HCT116 (cell line): ENCODE measurements around the gene CCDC9B. TPM values are rescaled to one million over a fixed set of nuclear protein-coding genes. Genes with fewer than 3 reads are reported as not detected.

Experiments used
- ATAC-seq: fragments of 200-7000 bp; cut with Tn5 transposase; 2 replicates; pipeline ENCODE4 v1.9.1; 2020; ENCODE audit warnings: mild to moderate bottlenecking, moderate library complexity
- BruUV-seq: library from RNA; stranded (reverse); fragments of 400-500 nt; replicated peaks from 2 replicates; lab custom pipeline; 2021; lab: Mats Ljungman, UMichigan
- CTCF ChIA-PET: fragments of 300-600 bp; sonication (Branson Sonifier 250); formaldehyde crosslinking; loops from one replicate; lab custom pipeline; 2021; ENCODE audit warnings: antibody characterized with exemption; lab: Charles Lee
- POLR2A ChIA-PET: fragments of 300-600, 350-600 bp; sonication (Branson Sonifier 250); formaldehyde crosslinking; loops from one replicate; lab custom pipeline; 2021; ENCODE audit warnings: antibody characterized with exemption; lab: Charles Lee
- RAD21 ChIA-PET, 2 experiments: fragments of 300-600 bp; sonication (Branson Sonifier 250); formaldehyde crosslinking; loops; one replicate each; lab custom pipeline; 2023; ENCODE audit warnings: low total read pairs in 2 of 2; ENCODE audit not compliant: uncharacterized antibody in 2 of 2, unreplicated experiment in 2 of 2, low non-redundant PET in 1 of 2; lab: Charles Lee
- DNase-seq: peaks from one replicate; pipeline ENCODE4 v3.0.0-alpha.2; 2010; ENCODE audit warnings: low read depth, low spot score
- H2AFZ ChIP-seq: fragments of 200-600 bp; shearing (Covaris generic), sonication (generic); 2 replicates; pipeline ENCODE4 v1.6.1; 2017; ENCODE audit warnings: low read depth, mixed run types, mixed read lengths, antibody characterized with exemption, low read length; ENCODE audit not compliant: poor library complexity, severe bottlenecking
- H3K27ac ChIP-seq: 2 replicates; pipeline ENCODE4 v1.5.1; 2012; ENCODE audit warnings: low read depth, low read length
- H3K27me3 ChIP-seq: fragments of 200-600 bp; sonication (generic); 2 replicates; pipeline ENCODE4 v1.6.1; 2016; ENCODE audit warnings: mixed run types, low read length, mixed read lengths; ENCODE audit not compliant: insufficient read depth
- H3K36me3 ChIP-seq, 2 experiments: fragments of 200-500 bp in 1 of 2; fragments of 200-600 bp in 1 of 2; sonication (Bioruptor generic) in 1 of 2; sonication (generic) in 1 of 2; 2 replicates each; pipeline versions ENCODE4 v1.5.1 to v1.6.1; 2014 to 2016; ENCODE audit warnings: low read length in 2 of 2, inconsistent platforms in 1 of 2, mixed read lengths in 1 of 2, mixed run types in 1 of 2; ENCODE audit not compliant: insufficient read depth in 2 of 2, control insufficient read depth in 1 of 2
- H3K4me1 ChIP-seq, 2 experiments: fragments of 200-600 bp in 1 of 2; sonication (generic) in 1 of 2; 2 replicates each; pipeline versions ENCODE4 v1.5.1 to v1.6.1; 2012 to 2017; ENCODE audit warnings: low read length in 2 of 2, inconsistent platforms in 1 of 2, mild to moderate bottlenecking in 1 of 2, mixed read lengths in 1 of 2, mixed run types in 1 of 2, moderate library complexity in 1 of 2; ENCODE audit not compliant: insufficient read depth in 2 of 2, control insufficient read depth in 1 of 2
- H3K4me2 ChIP-seq: fragments of 200-600 bp; sonication (generic); 2 replicates; pipeline ENCODE4 v1.6.1; 2017; ENCODE audit warnings: mixed run types, low read length, mixed read lengths
- H3K4me3 ChIP-seq, 2 experiments: fragments of 200-600 bp in 1 of 2; sonication (generic) in 1 of 2; replicated peaks in 1 of 2; 2 replicates each; pipeline ENCODE4 v1.5.1; 2011 to 2016; ENCODE audit warnings: low read length in 2 of 2, control low read depth in 1 of 2, low read depth in 1 of 2, mild to moderate bottlenecking in 1 of 2, mixed read lengths in 1 of 2, mixed run types in 1 of 2
- H3K79me2 ChIP-seq: fragments of 200-600 bp; sonication (generic); 2 replicates; pipeline ENCODE4 v1.6.1; 2017; ENCODE audit warnings: mild to moderate bottlenecking, mixed run types, low read length, moderate library complexity, mixed read lengths; ENCODE audit not compliant: insufficient read depth
- H3K9ac ChIP-seq: fragments of 200-600 bp; sonication (generic); 2 replicates; pipeline ENCODE4 v1.6.1; 2016; ENCODE audit warnings: low read length, mixed read lengths
- H3K9me2 ChIP-seq: fragments of 200-600 bp; sonication (generic), shearing (Covaris generic); 2 replicates; pipeline ENCODE4 v1.6.1; 2017; ENCODE audit warnings: mixed run types, mild to moderate bottlenecking, moderate library complexity; ENCODE audit not compliant: insufficient read depth
- H3K9me3 ChIP-seq, 2 experiments: fragments of 200-500 bp in 1 of 2; fragments of 200-600 bp in 1 of 2; sonication (Bioruptor generic) in 1 of 2; sonication (generic) in 1 of 2; 2 replicates each; pipeline ENCODE4 v1.6.1; 2014 to 2017; ENCODE audit warnings: low read length in 2 of 2, mixed read lengths in 2 of 2, inconsistent platforms in 1 of 2, low read depth in 1 of 2, mild to moderate bottlenecking in 1 of 2, mixed run types in 1 of 2, moderate library complexity in 1 of 2; ENCODE audit not compliant: control insufficient read depth in 1 of 2, insufficient read depth in 1 of 2
- H4K20me1 ChIP-seq: fragments of 200-600 bp; sonication (generic), shearing (Covaris generic); 2 replicates; pipeline ENCODE4 v1.6.1; 2017; ENCODE audit warnings: mixed run types, mild to moderate bottlenecking, moderate library complexity; ENCODE audit not compliant: insufficient read depth
- CBX3 ChIP-seq: IDR thresholded peaks from 2 replicates; pipeline ENCODE4 v1.6.1; 2012; ENCODE audit warnings: low read depth
- CEBPB ChIP-seq: IDR thresholded peaks from 2 replicates; pipeline ENCODE4 v1.6.1; 2012; ENCODE audit warnings: low read depth
- EZH2 ChIP-seq: fragments of 200-600 bp; sonication (generic); IDR thresholded peaks from 2 replicates; pipeline ENCODE4 v1.6.1; 2017; ENCODE audit warnings: antibody characterized with exemption, mixed run types
- EZH2phosphoT487 ChIP-seq: fragments of 200-600 bp; IDR thresholded peaks from 2 replicates; pipeline ENCODE4 v1.6.1; 2018; ENCODE audit warnings: antibody characterized with exemption, borderline replicate concordance
- JUND ChIP-seq: IDR thresholded peaks from 2 replicates; pipeline ENCODE4 v1.6.1; 2012
- POLR2AphosphoS5 ChIP-seq: IDR thresholded peaks from 2 replicates; pipeline ENCODE4 v1.6.1; 2011; ENCODE audit warnings: mild to moderate bottlenecking, low read depth, low read length, moderate library complexity
- RAD21 ChIP-seq: IDR thresholded peaks from 2 replicates; pipeline ENCODE4 v1.6.1; 2012; ENCODE audit warnings: low read depth, mild to moderate bottlenecking
- SIN3A ChIP-seq: IDR thresholded peaks from 2 replicates; pipeline ENCODE4 v1.6.1; 2012; ENCODE audit warnings: low read depth
- SP1 ChIP-seq: IDR thresholded peaks from 2 replicates; pipeline ENCODE4 v1.6.1; 2012; ENCODE audit warnings: low read depth
- TCF7L2 ChIP-seq: IDR thresholded peaks from 2 replicates; pipeline ENCODE4 v1.7.0; 2011; ENCODE audit warnings: borderline replicate concordance, inconsistent platforms; ENCODE audit not compliant: insufficient read depth, insufficient read length; ENCODE audit errors: extremely low read depth
- ZNF274 ChIP-seq: fragments of 200-500 bp; sonication (Bioruptor generic); IDR thresholded peaks from 2 replicates; pipeline ENCODE4 v1.6.1; 2014; ENCODE audit warnings: mild to moderate bottlenecking, low read depth, low read length, inconsistent platforms
- intact Hi-C: fragments of 100-400 bp; cut with micrococcal nuclease; formaldehyde crosslinking; loops from 2 replicates; pipeline ENCODE4 v1.10.0; 2022
- total RNA-seq: library from RNA; stranded (reverse); gene quantifications from one replicate; pipeline ENCODE4 v1.2.1, GENCODE V29; 2021; ENCODE audit not compliant: unreplicated experiment
- TF ChIP-seq, protein P1 (sequence below), 3 experiments: fragments of 200-600 bp in 1 of 3; sonication (generic) in 1 of 3; IDR thresholded peaks in 2 of 3; conservative IDR thresholded peaks in 1 of 3; 2 replicates each; pipeline ENCODE4 v1.5.1; 2012 to 2017; ENCODE audit warnings: low read depth in 2 of 3, low read length in 2 of 3, antibody characterized with exemption in 1 of 3, borderline replicate concordance in 1 of 3, control low read depth in 1 of 3, mild to moderate bottlenecking in 1 of 3, mixed read lengths in 1 of 3, mixed run types in 1 of 3, moderate library complexity in 1 of 3; ENCODE audit not compliant: insufficient read depth in 1 of 3

Gene CCDC9B
- total RNA-seq, 1 experiment from 2014 or later, result 15.6 TPM

DNA sequence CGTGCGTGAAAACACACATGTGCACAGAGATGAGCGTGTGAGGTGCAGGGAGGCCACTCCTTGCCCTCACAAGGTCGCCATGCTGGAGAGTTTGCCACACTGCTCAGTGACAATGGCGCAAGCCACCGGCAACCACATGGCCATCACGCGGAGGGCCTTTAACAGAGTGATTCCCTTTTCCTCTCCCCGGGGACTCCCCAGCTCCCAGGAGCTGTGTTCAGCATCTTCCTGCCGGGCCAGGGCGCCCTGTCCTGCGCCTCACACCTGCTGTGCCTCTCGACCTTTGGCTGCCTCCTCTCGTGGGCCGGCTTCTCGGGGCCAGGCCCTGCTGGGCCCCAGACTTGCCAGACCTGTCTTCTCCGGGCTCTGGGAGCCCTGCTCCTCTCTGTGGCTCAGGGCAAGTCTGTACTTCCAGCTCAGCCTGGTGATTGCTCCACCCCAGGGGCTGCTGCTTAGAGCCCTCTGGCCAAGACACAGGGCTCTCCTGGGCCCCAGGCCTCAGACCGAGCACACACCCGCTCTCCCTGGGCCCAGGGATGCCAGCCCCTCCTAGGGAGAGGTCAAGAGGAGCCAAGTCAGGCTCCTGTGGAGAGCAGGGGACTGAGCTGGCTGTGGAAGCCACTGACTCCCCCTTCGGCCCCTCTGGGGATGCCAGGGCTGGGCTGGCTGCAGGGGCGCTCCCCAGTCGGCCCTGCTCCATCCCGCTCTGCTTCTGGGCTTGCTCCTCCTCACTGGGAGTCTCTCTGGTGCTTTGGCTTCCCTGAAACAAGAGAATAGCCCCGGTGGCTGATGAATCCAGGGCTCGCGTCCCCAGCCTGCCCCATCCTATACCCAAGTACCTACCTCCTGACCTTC, 5.6 kb downstream of the CCDC9B start:
- Histone ChIP-seq H3K27me3 (no peaks in the 10 kb centered on the region), H3K9me3 (no peaks in the 10 kb centered on the region), H3K4me3 (no peak overlapping the region), H2AFZ (no peak overlapping the region), H3K79me2 (peaks cover 5% of the 10 kb centered on the region; the same call in 1 of the 2 replicates), H3K9me2 (no peaks in the 10 kb centered on the region), H3K4me1 (peaks cover 28 to 31% of the 10 kb centered on the region in 2 experiments), H3K4me2 (no peak overlapping the region), H3K27ac (no peak overlapping the region), H4K20me1 (no peaks in the 10 kb centered on the region), H3K9ac (no peak overlapping the region), H3K36me3 (peaks cover 0 to 7% of the 10 kb centered on the region in 2 experiments; a peak in 1 of 4 replicates)
- no TSS peak for BruUV-seq
- intact Hi-C loops, result no loop called here
- ChIA-PET CTCF (no interaction called here), POLR2A (no interaction called here), RAD21 (no interaction called here)
- DNase-seq (no peak), ATAC-seq (no peak)
- no peak for TF ChIP-seq CEBPB
- no peak for TF ChIP-seq SIN3A
- TF ChIP-seq ZNF274, result no peak
- TF ChIP-seq, protein P1, sequence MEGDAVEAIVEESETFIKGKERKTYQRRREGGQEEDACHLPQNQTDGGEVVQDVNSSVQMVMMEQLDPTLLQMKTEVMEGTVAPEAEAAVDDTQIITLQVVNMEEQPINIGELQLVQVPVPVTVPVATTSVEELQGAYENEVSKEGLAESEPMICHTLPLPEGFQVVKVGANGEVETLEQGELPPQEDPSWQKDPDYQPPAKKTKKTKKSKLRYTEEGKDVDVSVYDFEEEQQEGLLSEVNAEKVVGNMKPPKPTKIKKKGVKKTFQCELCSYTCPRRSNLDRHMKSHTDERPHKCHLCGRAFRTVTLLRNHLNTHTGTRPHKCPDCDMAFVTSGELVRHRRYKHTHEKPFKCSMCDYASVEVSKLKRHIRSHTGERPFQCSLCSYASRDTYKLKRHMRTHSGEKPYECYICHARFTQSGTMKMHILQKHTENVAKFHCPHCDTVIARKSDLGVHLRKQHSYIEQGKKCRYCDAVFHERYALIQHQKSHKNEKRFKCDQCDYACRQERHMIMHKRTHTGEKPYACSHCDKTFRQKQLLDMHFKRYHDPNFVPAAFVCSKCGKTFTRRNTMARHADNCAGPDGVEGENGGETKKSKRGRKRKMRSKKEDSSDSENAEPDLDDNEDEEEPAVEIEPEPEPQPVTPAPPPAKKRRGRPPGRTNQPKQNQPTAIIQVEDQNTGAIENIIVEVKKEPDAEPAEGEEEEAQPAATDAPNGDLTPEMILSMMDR (IDR thresholded peaks at IDR 0.05 in 2 of 3, conservative IDR thresholded peaks at IDR 0.05 in 1 of 3; ENCODE audit: borderline replicate concordance in 1 of 3, insufficient read depth in 1 of 3, low read depth in 2 of 3, low read length in 2 of 3), result no peak
- TF ChIP-seq SP1, result no peak
- no peak for TF ChIP-seq EZH2
- TF ChIP-seq RAD21, result no peak
- TF ChIP-seq POLR2AphosphoS5, result no peak
- TF ChIP-seq JUND, result no peak
- no peak for TF ChIP-seq CBX3
- no peak for TF ChIP-seq TCF7L2
- no peak for TF ChIP-seq EZH2phosphoT487
